A673 (cell line): ENCODE measurements around the gene GBP5. TPM values are rescaled to one million over a fixed set of nuclear protein-coding genes. Genes with fewer than 3 reads are reported as not detected.

Source experiments
- BruUV-seq: library from RNA; stranded (reverse); fragments of 400-500 nt; replicated peaks from 2 replicates; lab custom pipeline; 2021; lab: Mats Ljungman, UMichigan
- CTCF ChIA-PET: fragments of 300-600 bp; sonication (Branson Sonifier 250); formaldehyde crosslinking; loops from one replicate; lab custom pipeline; 2022; ENCODE audit warnings: antibody characterized with exemption; lab: Charles Lee
- POLR2A ChIA-PET: fragments of 300-600 bp; sonication (Branson Sonifier 250); formaldehyde crosslinking; loops from one replicate; lab custom pipeline; 2022; ENCODE audit warnings: antibody characterized with exemption; ENCODE audit not compliant: low non-redundant PET; lab: Charles Lee
- DNase-seq: peaks from one replicate; pipeline ENCODE4 v3.0.0-alpha.2; 2015; ENCODE audit warnings: low spot score
- H3K27ac ChIP-seq: fragments of 200-600 bp; sonication (generic); 2 replicates; pipeline ENCODE4 v1.5.1; 2016; ENCODE audit warnings: mixed run types, low read depth, mild to moderate bottlenecking, mixed read lengths, antibody characterized with exemption, low read length; ENCODE audit not compliant: poor library complexity, severe bottlenecking
- H3K27me3 ChIP-seq: fragments of 200-600 bp; sonication (generic); replicated peaks from 2 replicates; pipeline ENCODE4 v1.6.1; 2017; ENCODE audit warnings: mixed run types, low read depth, mild to moderate bottlenecking, mixed read lengths, antibody characterized with exemption, low read length; ENCODE audit not compliant: insufficient read depth, poor library complexity
- H3K36me3 ChIP-seq: fragments of 200-600 bp; sonication (generic); 2 replicates; pipeline ENCODE4 v1.6.1; 2016; ENCODE audit warnings: mixed run types, mild to moderate bottlenecking, mixed read lengths, antibody characterized with exemption, low read length; ENCODE audit not compliant: insufficient read depth, poor library complexity, severe bottlenecking
- H3K4me1 ChIP-seq: fragments of 200-600 bp; sonication (generic); 2 replicates; pipeline ENCODE4 v1.6.1; 2017; ENCODE audit warnings: mixed run types, mild to moderate bottlenecking, mixed read lengths, antibody characterized with exemption, low read length; ENCODE audit not compliant: insufficient read depth, poor library complexity, severe bottlenecking
- H3K4me3 ChIP-seq: fragments of 200-600 bp; sonication (generic); 2 replicates; pipeline ENCODE4 v1.5.1; 2016; ENCODE audit warnings: low read depth, mixed run types, mild to moderate bottlenecking, mixed read lengths, low read length; ENCODE audit not compliant: poor library complexity, severe bottlenecking
- H3K9me3 ChIP-seq: fragments of 200-600 bp; sonication (generic); 2 replicates; pipeline ENCODE4 v1.6.1; 2016; ENCODE audit warnings: mixed run types, low read depth, mild to moderate bottlenecking, mixed read lengths, antibody characterized with exemption, low read length; ENCODE audit not compliant: poor library complexity, severe bottlenecking
- EZH2 ChIP-seq: fragments of 200-600 bp; sonication (generic); IDR thresholded peaks from 2 replicates; pipeline ENCODE4 v1.6.1; 2017; ENCODE audit warnings: borderline replicate concordance, low read depth, mild to moderate bottlenecking, mixed read lengths, antibody characterized with exemption, low read length; ENCODE audit not compliant: poor library complexity, severe bottlenecking
- intact Hi-C: fragments of 100-400 bp; cut with micrococcal nuclease; formaldehyde crosslinking; loops from one replicate; pipeline ENCODE4 v1.10.0; 2022; ENCODE audit not compliant: unreplicated experiment
- total RNA-seq: library from RNA; stranded (reverse); gene quantifications from 2 replicates; pipeline ENCODE4 v1.2.3, GENCODE V29; 2021
- TF ChIP-seq, protein P1 (sequence below): fragments of 300-800, 200-600 bp; sonication (generic); conservative IDR thresholded peaks from 2 replicates; pipeline ENCODE4 v1.5.1; 2017; ENCODE audit warnings: low read depth, mild to moderate bottlenecking, antibody characterized with exemption, low read length, moderate library complexity, mixed read lengths

The GBP5 gene
- total RNA-seq, 1 experiment from 2014 or later: not detected

DNA sequence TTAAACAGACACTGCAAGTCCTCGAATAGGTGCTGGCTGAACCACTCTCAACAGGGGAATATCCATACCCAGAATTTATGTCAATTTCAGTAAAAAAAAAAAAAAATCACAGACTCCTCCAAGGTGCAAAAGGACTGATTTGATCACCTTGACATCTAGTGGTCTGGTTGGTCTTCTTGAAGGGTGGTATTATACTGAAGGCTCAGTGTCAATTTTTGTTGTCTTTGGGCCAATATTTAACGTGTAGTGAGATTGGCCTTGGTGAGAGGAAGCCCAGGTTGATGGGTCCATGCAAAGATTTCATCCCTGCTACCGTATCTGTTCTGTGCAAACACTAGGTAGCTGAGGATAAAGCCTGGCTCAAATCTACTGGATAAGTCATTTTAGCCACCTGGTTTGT, 4.0 kb upstream of the GBP5 start:
- ChIA-PET POLR2A (no interaction called here), CTCF (no interaction called here)
- no peaks in the 10 kb centered on the region for H3K36me3 ChIP-seq
- H3K4me1 ChIP-seq: no peaks in the 10 kb centered on the region
- no peak overlapping the region for H3K4me3 ChIP-seq
- H3K27me3 ChIP-seq: no peaks in the 10 kb centered on the region
- no peaks in the 10 kb centered on the region for H3K9me3 ChIP-seq
- TF ChIP-seq, protein P1, sequence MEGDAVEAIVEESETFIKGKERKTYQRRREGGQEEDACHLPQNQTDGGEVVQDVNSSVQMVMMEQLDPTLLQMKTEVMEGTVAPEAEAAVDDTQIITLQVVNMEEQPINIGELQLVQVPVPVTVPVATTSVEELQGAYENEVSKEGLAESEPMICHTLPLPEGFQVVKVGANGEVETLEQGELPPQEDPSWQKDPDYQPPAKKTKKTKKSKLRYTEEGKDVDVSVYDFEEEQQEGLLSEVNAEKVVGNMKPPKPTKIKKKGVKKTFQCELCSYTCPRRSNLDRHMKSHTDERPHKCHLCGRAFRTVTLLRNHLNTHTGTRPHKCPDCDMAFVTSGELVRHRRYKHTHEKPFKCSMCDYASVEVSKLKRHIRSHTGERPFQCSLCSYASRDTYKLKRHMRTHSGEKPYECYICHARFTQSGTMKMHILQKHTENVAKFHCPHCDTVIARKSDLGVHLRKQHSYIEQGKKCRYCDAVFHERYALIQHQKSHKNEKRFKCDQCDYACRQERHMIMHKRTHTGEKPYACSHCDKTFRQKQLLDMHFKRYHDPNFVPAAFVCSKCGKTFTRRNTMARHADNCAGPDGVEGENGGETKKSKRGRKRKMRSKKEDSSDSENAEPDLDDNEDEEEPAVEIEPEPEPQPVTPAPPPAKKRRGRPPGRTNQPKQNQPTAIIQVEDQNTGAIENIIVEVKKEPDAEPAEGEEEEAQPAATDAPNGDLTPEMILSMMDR: no peak
- DNase-seq: no peak
- BruUV-seq: no TSS peak
- no peak overlapping the region for H3K27ac ChIP-seq
- intact Hi-C loops: no loop called here

DNA sequence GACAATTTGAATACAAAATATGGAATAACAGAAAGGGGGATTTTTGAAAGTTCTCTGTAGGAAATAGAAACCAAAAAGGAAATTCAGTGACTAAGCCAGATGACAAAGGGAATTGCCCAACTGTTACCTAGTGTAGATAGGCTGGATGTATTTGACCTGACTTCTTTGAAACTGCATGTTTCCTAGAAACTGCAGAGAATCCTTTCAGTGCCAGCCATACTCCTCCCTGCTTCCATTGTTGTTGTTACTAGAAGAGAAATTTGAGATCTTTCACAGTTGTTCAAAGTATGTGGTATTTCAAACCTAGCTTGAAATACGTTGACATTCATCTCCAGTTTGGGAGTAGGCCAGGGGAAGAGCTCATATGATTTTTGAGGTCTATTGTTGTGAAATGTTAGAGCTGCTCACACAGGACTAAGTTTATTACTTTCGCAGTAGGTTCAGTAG, 1.8 kb upstream of the GBP5 start:
- no peaks in the 10 kb centered on the region for H3K36me3 ChIP-seq
- TF ChIP-seq, protein P1: no peak
- no peak for TF ChIP-seq EZH2
- ChIA-PET CTCF (no interaction called here), POLR2A (no interaction called here)
- H3K4me3 ChIP-seq: no peak overlapping the region
- no peak overlapping the region for H3K27ac ChIP-seq
- no peak for DNase-seq
- no peaks in the 10 kb centered on the region for H3K27me3 ChIP-seq
- H3K9me3 ChIP-seq: no peaks in the 10 kb centered on the region
- no TSS peak for BruUV-seq
- H3K4me1 ChIP-seq: no peaks in the 10 kb centered on the region
- intact Hi-C loops: no loop called here

DNA sequence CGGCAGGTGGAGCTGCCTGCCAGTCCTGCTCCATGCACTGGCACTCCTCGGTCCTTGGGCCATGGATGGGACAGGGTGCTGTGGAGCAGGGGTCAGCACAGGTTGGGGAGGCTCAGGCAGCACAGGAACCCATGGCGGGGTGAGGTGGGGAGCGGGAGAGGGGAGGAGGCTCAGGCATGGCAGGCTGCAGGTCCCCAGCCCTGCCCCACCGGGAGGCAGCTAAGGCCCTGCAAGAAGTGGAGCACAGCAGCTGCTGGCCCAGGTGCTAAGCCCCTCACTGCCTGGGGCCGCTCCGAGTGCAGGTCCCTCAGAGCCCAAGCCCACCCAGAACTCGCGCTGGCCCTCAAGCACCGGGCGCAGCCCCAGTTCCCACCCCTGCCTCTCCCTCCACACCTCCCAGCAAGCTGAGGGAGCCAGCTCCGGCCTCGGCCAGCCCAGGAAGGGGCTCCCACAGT, 691 bp upstream of the GBP5 start:
- Histone ChIP-seq H3K27ac (no peak overlapping the region), H3K4me3 (no peak overlapping the region), H3K36me3 (no peaks in the 10 kb centered on the region), H3K9me3 (no peaks in the 10 kb centered on the region), H3K27me3 (no peaks in the 10 kb centered on the region), H3K4me1 (no peaks in the 10 kb centered on the region)
- TF ChIP-seq, protein P1: no peak
- no peak for TF ChIP-seq EZH2
- DNase-seq: no peak
- no TSS peak for BruUV-seq
- POLR2A ChIA-PET: no interaction called here
- CTCF ChIA-PET: no interaction called here
- intact Hi-C loops: no loop called here
